Cardiac muscle cell (in vitro differentiated cells and primary cell): ENCODE data around the gene APLP1. TPM values are rescaled to one million over a fixed set of nuclear protein-coding genes. Genes with fewer than 3 reads are reported as not detected.
"Not testable (repeated sequence)": the region's sequence is repeated elsewhere in the genome, so short reads cannot be mapped to it uniquely, and the experiment has no call there.

Source experiments
- DNase-seq, 2 donors: peaks; one replicate each; pipeline versions ENCODE4 v3.0.0 to v3.0.0-alpha.2; 2010 to 2017; ENCODE audit warnings: low read depth in 1 of 2, low spot score in 1 of 2
- H3K27ac ChIP-seq: fragments of 200-600 bp; sonication (generic); 2 replicates; pipeline ENCODE4 v1.5.1; 2016
- H3K27me3 ChIP-seq: fragments of 200-600 bp; sonication (generic); 2 replicates; pipeline ENCODE4 v1.6.0; 2016; ENCODE audit warnings: control low read depth
- H3K36me3 ChIP-seq: fragments of 200-600 bp; sonication (generic); 2 replicates; pipeline ENCODE4 v1.5.1; 2016; ENCODE audit warnings: control low read depth
- H3K4me1 ChIP-seq: fragments of 200-600 bp; sonication (generic); 2 replicates; pipeline ENCODE4 v1.8.1; 2017; ENCODE audit warnings: low read depth, mild to moderate bottlenecking, mixed run types
- H3K4me3 ChIP-seq: fragments of 200-600 bp; sonication (generic); 2 replicates; pipeline ENCODE4 v1.5.1; 2016; ENCODE audit warnings: mild to moderate bottlenecking
- H3K9me3 ChIP-seq: fragments of 200-600 bp; sonication (generic); 2 replicates; pipeline ENCODE4 v1.5.1; 2017; ENCODE audit warnings: low read depth, mild to moderate bottlenecking, control low read depth
- CTCF ChIP-seq: IDR thresholded peaks from 2 replicates; pipeline ENCODE4 v1.5.1; 2012; ENCODE audit warnings: low read depth, mild to moderate bottlenecking, low read length
- polyA plus RNA-seq: library from polyadenylated mRNA; unstranded; fragments of >200 nt; fragmentation: Nextera tagmentation; extraction: Ambion mirVana; gene quantifications from 2 replicates; pipeline ENCODE4 v1.2.1, GENCODE V29; 2016
- total RNA-seq: library from RNA; depleted of rRNA; stranded (reverse); fragments of >200 nt; gene quantifications from 2 replicates; pipeline ENCODE4 v1.2.3, GENCODE V29; 2016

APLP1 gene
- total and polyA plus RNA-seq, 2 experiments from 2014 or later = 134 to 157 TPM

GRCh38 chr19:35905178-35905727 lies 36.9 kb downstream of the APLP1 start:
- no peak overlapping the region for H3K4me3 ChIP-seq
- H3K27ac ChIP-seq = no peak overlapping the region
- no peak for DNase-seq
- H3K27me3 ChIP-seq = no peaks in the 10 kb centered on the region
- no peaks in the 10 kb centered on the region for H3K36me3 ChIP-seq
- no peaks in the 10 kb centered on the region for H3K9me3 ChIP-seq
- TF ChIP-seq CTCF = no peak
- H3K4me1 ChIP-seq = peaks cover 12% of the 10 kb centered on the region

GRCh38 chr19:35907377-35907745 lies 39.0 kb downstream of the APLP1 start:
- H3K27me3 ChIP-seq = no peaks in the 10 kb centered on the region
- H3K4me1 ChIP-seq = peaks cover 12% of the 10 kb centered on the region
- H3K4me3 ChIP-seq = no peak overlapping the region
- H3K27ac ChIP-seq = peak overlapping the region; percentile 16
- no peak for TF ChIP-seq CTCF
- peak in 1 of 2 donors; percentile 64 for DNase-seq
- no peaks in the 10 kb centered on the region for H3K36me3 ChIP-seq
- H3K9me3 ChIP-seq = no peaks in the 10 kb centered on the region

GRCh38 chr19:35908010-35908441 lies 39.7 kb downstream of the APLP1 start, which contains the start of gene TYROBP:
Gene TYROBP (minus strand): TSS chr19:35908295. CDS start chr19:35908228, 67 bp downstream.
- no peaks in the 10 kb centered on the region for H3K36me3 ChIP-seq
- H3K4me1 ChIP-seq = peaks cover 12% of the 10 kb centered on the region
- no peaks in the 10 kb centered on the region for H3K27me3 ChIP-seq
- TF ChIP-seq CTCF = no peak
- H3K27ac ChIP-seq = peak within 1 kb of the TSS; percentile 47
- DNase-seq = no peak
- no peak within 1 kb of the TSS for H3K4me3 ChIP-seq
- H3K9me3 ChIP-seq = no peaks in the 10 kb centered on the region

GRCh38 chr19:35908973-35909683 lies 40.8 kb downstream of the APLP1 start:
- no peak overlapping the region for H3K27ac ChIP-seq
- H3K27me3 ChIP-seq = no peaks in the 10 kb centered on the region
- TF ChIP-seq CTCF = no peak
- peaks cover 12% of the 10 kb centered on the region for H3K4me1 ChIP-seq
- no peaks in the 10 kb centered on the region for H3K9me3 ChIP-seq
- no peak overlapping the region for H3K4me3 ChIP-seq
- no peaks in the 10 kb centered on the region for H3K36me3 ChIP-seq
- DNase-seq = no peak

GRCh38 chr19:35909684-35910035 lies 41.3 kb downstream of the APLP1 start:
- TF ChIP-seq CTCF = no peak
- Histone ChIP-seq H3K27ac (no peak overlapping the region), H3K4me3 (no peak overlapping the region), H3K4me1 (peaks cover 12% of the 10 kb centered on the region), H3K9me3 (no peaks in the 10 kb centered on the region), H3K27me3 (no peaks in the 10 kb centered on the region), H3K36me3 (no peaks in the 10 kb centered on the region)
- no peak for DNase-seq

- H3K36me3 ChIP-seq, H3K27me3 ChIP-seq, H3K27ac ChIP-seq, DNase-seq, H3K9me3 ChIP-seq, H3K4me3 ChIP-seq: not testable (repeated sequence)
- H3K4me1 ChIP-seq = peaks cover 12% of the 10 kb centered on the region
Observed at GRCh38 chr19:35910355-35910754, 42.0 kb downstream of the APLP1 start.
